HEK293 (cell line): ENCODE results near the gene CASZ1.

ENCODE experiments used
- CTCF ChIA-PET: fragments of 350-600 bp; formaldehyde crosslinking; extraction: SDS; loops from one replicate; lab custom pipeline; 2021; ENCODE audit warnings: antibody characterized with exemption; lab: Yijun Ruan, JAX
- POLR2A ChIA-PET: fragments of 300-600 bp; formaldehyde crosslinking; extraction: SDS; loops from one replicate; lab custom pipeline; 2020; ENCODE audit warnings: antibody characterized with exemption, inconsistent platforms; lab: Yijun Ruan, JAX
- H3K27ac ChIP-seq: fragments of 200-500 bp; sonication (Bioruptor generic); 2 replicates; pipeline ENCODE4 v1.5.1; 2014; ENCODE audit warnings: low read depth, low read length, control low read depth, inconsistent platforms; ENCODE audit errors: extremely low read depth
- H3K36me3 ChIP-seq, 2 experiments: fragments of 200-500 bp in 1 of 2; sonication (Bioruptor generic) in 1 of 2; 1 replicate in 1 of 2; 2 replicates in 1 of 2; pipeline ENCODE4 v1.5.1; 2014 to 2017; ENCODE audit warnings: inconsistent platforms in 2 of 2, low read length in 2 of 2; ENCODE audit not compliant: control insufficient read depth in 2 of 2, insufficient read depth in 1 of 2
- H3K4me1 ChIP-seq: fragments of 200-500 bp; sonication (Bioruptor generic); 2 replicates; pipeline ENCODE4 v1.5.1; 2014; ENCODE audit warnings: mild to moderate bottlenecking, low read length, inconsistent platforms; ENCODE audit not compliant: control insufficient read depth, insufficient read depth
- H3K4me3 ChIP-seq: 2 replicates; pipeline ENCODE4 v1.5.1; 2011; ENCODE audit warnings: low read depth, mild to moderate bottlenecking, control low read depth, low read length, moderate library complexity
- H3K9me3 ChIP-seq: fragments of 200-500 bp; sonication (Bioruptor generic); 2 replicates; pipeline ENCODE4 v1.5.1; 2014; ENCODE audit warnings: low read depth, low read length, inconsistent platforms; ENCODE audit not compliant: control insufficient read depth, insufficient read depth
- KLF1 ChIP-seq: fragments of 450-650 bp; formaldehyde crosslinking; IDR thresholded peaks from 2 replicates; pipeline ENCODE4 v1.5.1; 2016; ENCODE audit warnings: missing biosample characterization, missing genetic modification characterization
- SCRT2 ChIP-seq: fragments of 450-650 bp; formaldehyde crosslinking; IDR thresholded peaks from 2 replicates; pipeline ENCODE4 v1.5.1; 2016; ENCODE audit warnings: missing biosample characterization, missing genetic modification characterization
- TRIM28 ChIP-seq: IDR thresholded peaks from 2 replicates; pipeline ENCODE4 v1.6.1; 2011; ENCODE audit warnings: low read length, control low read depth, borderline replicate concordance
- TSHZ1 ChIP-seq: fragments of 450-650 bp; formaldehyde crosslinking; IDR thresholded peaks from 2 replicates; pipeline ENCODE4 v1.5.1; 2016; ENCODE audit warnings: missing biosample characterization, missing genetic modification characterization, borderline replicate concordance
- ZBTB10 ChIP-seq: fragments of 450-650 bp; formaldehyde crosslinking; IDR thresholded peaks from 2 replicates; pipeline ENCODE4 v1.5.1; 2016; ENCODE audit warnings: missing biosample characterization, missing genetic modification characterization
- ZBTB26 ChIP-seq: fragments of 450-650 bp; formaldehyde crosslinking; optimal IDR thresholded peaks from 2 replicates; pipeline ENCODE3; 2016; ENCODE audit warnings: missing biosample characterization, mild to moderate bottlenecking, missing genetic modification characterization
- ZFHX2 ChIP-seq: fragments of 450-650 bp; formaldehyde crosslinking; conservative IDR thresholded peaks from 2 replicates; pipeline ENCODE4 v1.5.1; 2016; ENCODE audit warnings: missing biosample characterization, missing genetic modification characterization
- ZNF146 ChIP-seq: fragments of 450-650 bp; formaldehyde crosslinking; IDR thresholded peaks from 2 replicates; pipeline ENCODE4 v1.5.1; 2016; ENCODE audit warnings: missing biosample characterization, missing genetic modification characterization
- ZNF148 ChIP-seq: fragments of 450-650 bp; formaldehyde crosslinking; IDR thresholded peaks from 2 replicates; pipeline ENCODE4 v1.5.0; 2017; ENCODE audit warnings: missing biosample characterization, missing genetic modification characterization, borderline replicate concordance
- ZNF221 ChIP-seq: fragments of 450-650 bp; formaldehyde crosslinking; IDR thresholded peaks from 2 replicates; pipeline ENCODE4 v1.5.1; 2017; ENCODE audit warnings: missing biosample characterization, missing genetic modification characterization, borderline replicate concordance
- ZNF23 ChIP-seq: fragments of 450-650 bp; formaldehyde crosslinking; IDR thresholded peaks from 2 replicates; pipeline ENCODE4 v1.5.1; 2016; ENCODE audit warnings: missing biosample characterization, missing genetic modification characterization, borderline replicate concordance
- TF ChIP-seq, protein P1 (sequence below): fragments of 450-650 bp; formaldehyde crosslinking; IDR thresholded peaks from 2 replicates; pipeline ENCODE4 v1.5.1; 2016; ENCODE audit warnings: missing biosample characterization, missing genetic modification characterization
- TF ChIP-seq, protein P2 (sequence below): fragments of 450-650 bp; formaldehyde crosslinking; IDR thresholded peaks from 2 replicates; pipeline ENCODE4 v1.5.1; 2017; ENCODE audit warnings: missing biosample characterization, mild to moderate bottlenecking, missing genetic modification characterization, moderate library complexity
- TF ChIP-seq, protein P3 (sequence below): fragments of 450-650 bp; formaldehyde crosslinking; IDR thresholded peaks from 2 replicates; pipeline ENCODE4 v1.5.1; 2017; ENCODE audit warnings: missing biosample characterization, missing genetic modification characterization

The CASZ1 gene

DNA sequence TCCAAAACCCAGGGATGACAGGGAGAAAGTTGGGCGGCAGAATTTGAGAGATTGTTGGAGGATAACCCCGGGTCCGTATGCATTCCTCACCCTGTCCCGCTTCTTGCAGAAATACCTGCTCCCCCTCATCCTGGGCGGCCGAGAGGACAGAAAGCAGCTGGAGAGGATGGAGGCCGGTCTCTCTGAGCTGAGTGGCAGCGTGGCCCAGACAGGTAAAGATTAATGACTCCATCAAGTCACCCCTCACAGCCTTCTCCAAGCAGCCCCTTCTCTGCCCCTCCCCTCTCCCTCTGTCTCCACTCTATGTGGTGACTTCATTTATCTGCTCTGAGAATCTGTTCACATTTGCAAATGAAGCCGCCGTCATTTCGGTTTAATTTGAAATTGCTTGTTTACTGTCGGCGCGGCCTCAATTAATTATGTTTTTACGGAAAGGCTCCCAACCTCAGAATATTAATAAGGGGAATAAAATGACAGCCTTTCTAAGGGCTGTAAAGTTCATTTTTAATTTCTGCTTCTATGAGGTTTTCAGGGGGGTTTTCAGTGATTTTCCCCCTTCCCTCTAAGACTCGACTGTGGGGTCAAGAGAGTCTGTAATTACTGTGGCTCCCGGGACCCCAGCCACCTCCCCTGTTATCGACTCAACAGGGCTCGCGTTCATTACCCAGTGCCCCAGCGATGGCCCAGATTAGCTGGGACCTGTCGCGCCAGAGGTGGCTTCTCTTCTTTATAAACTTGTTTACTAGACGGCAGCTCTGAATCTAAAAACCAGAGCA lies 173.3 kb downstream of the CASZ1 start:
- H3K9me3 ChIP-seq, result no peaks in the 10 kb centered on the region
- no peak overlapping the region for H3K4me3 ChIP-seq
- ChIA-PET CTCF (no interaction called here), POLR2A (no interaction called here)
- H3K36me3 ChIP-seq, result peaks cover 0 to 32% of the 10 kb centered on the region in 2 experiments; a peak in 1 of 3 replicates
- H3K4me1 ChIP-seq, result no peaks in the 10 kb centered on the region
- H3K27ac ChIP-seq, result no peak overlapping the region
- TF ChIP-seq TRIM28 (no peak), ZNF146 (tag by site-specific recombination) (no peak), SCRT2 (tag by site-specific recombination) (peak; percentile 52; the same call in 1 of the 2 replicates), ZNF23 (no peak), ZNF148 (tag by site-specific recombination) (no peak)

- TF ChIP-seq ZBTB26 (tag by site-specific recombination), result no peak
- 0 out of 2 replicates have a peak, but pooled peaks have one; percentile 25 for TF ChIP-seq KLF1
- TF ChIP-seq ZFHX2 (tag by site-specific recombination), result 0 out of 2 replicates have a peak, but pooled peaks have one; percentile 7
- peaks cover 0 to 32% of the 10 kb centered on the region in 2 experiments; a peak in 1 of 3 replicates for H3K36me3 ChIP-seq
- CTCF ChIA-PET, result no interaction called here
- POLR2A ChIA-PET, result no interaction called here
- no peaks in the 10 kb centered on the region for H3K4me1 ChIP-seq
- no peaks in the 10 kb centered on the region for H3K9me3 ChIP-seq
- no peak overlapping the region for H3K27ac ChIP-seq
- no peak overlapping the region for H3K4me3 ChIP-seq
Observed at GRCh38 chr1:10621906-10622305, 174.5 kb downstream of the CASZ1 start.

GRCh38 chr1:10620776-10621175 lies 175.7 kb downstream of the CASZ1 start:
- peaks cover 0 to 27% of the 10 kb centered on the region in 2 experiments; a peak in 1 of 3 replicates for H3K36me3 ChIP-seq
- POLR2A ChIA-PET, result no interaction called here
- TF ChIP-seq, protein P1, sequence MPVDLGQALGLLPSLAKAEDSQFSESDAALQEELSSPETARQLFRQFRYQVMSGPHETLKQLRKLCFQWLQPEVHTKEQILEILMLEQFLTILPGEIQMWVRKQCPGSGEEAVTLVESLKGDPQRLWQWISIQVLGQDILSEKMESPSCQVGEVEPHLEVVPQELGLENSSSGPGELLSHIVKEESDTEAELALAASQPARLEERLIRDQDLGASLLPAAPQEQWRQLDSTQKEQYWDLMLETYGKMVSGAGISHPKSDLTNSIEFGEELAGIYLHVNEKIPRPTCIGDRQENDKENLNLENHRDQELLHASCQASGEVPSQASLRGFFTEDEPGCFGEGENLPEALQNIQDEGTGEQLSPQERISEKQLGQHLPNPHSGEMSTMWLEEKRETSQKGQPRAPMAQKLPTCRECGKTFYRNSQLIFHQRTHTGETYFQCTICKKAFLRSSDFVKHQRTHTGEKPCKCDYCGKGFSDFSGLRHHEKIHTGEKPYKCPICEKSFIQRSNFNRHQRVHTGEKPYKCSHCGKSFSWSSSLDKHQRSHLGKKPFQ (tag by site-specific recombination), result no peak
- TF ChIP-seq TSHZ1 (tag by site-specific recombination) (no peak), ZBTB10 (tag by site-specific recombination) (no peak), ZNF221 (tag by site-specific recombination) (no peak)
- TF ChIP-seq, protein P2, sequence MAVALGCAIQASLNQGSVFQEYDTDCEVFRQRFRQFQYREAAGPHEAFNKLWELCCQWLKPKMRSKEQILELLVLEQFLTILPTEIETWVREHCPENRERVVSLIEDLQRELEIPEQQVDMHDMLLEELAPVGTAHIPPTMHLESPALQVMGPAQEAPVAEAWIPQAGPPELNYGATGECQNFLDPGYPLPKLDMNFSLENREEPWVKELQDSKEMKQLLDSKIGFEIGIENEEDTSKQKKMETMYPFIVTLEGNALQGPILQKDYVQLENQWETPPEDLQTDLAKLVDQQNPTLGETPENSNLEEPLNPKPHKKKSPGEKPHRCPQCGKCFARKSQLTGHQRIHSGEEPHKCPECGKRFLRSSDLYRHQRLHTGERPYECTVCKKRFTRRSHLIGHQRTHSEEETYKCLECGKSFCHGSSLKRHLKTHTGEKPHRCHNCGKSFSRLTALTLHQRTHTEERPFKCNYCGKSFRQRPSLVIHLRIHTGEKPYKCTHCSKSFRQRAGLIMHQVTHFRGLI (tag by site-specific recombination), result no peak
- TF ChIP-seq, protein P3, sequence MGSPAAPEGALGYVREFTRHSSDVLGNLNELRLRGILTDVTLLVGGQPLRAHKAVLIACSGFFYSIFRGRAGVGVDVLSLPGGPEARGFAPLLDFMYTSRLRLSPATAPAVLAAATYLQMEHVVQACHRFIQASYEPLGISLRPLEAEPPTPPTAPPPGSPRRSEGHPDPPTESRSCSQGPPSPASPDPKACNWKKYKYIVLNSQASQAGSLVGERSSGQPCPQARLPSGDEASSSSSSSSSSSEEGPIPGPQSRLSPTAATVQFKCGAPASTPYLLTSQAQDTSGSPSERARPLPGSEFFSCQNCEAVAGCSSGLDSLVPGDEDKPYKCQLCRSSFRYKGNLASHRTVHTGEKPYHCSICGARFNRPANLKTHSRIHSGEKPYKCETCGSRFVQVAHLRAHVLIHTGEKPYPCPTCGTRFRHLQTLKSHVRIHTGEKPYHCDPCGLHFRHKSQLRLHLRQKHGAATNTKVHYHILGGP (tag by site-specific recombination), result no peak

More at GRCh38 chr1:10620776-10621175, 175.7 kb downstream of the CASZ1 start:
- Histone ChIP-seq H3K4me1 (no peaks in the 10 kb centered on the region), H3K9me3 (no peaks in the 10 kb centered on the region), H3K4me3 (no peak overlapping the region), H3K27ac (no peak overlapping the region)
- CTCF ChIA-PET, result no interaction called here
